DOHH2 (cell line): ENCODE measurements around the gene CD36.
"Not testable (repeated sequence)": the region's sequence is repeated elsewhere in the genome, so short reads cannot be mapped to it uniquely, and the experiment has no call there.

Experiments
- H3F3A ChIP-seq: fragments of 200-600 bp; sonication (generic), shearing (Covaris generic); 2 replicates; pipeline ENCODE4 v1.6.0; 2016; ENCODE audit warnings: antibody characterized with exemption, mild to moderate bottlenecking; ENCODE audit not compliant: control insufficient read depth, insufficient read depth
- H3K27ac ChIP-seq: fragments of 200-600 bp; sonication (generic); 2 replicates; pipeline ENCODE4 v1.5.1; 2014; ENCODE audit warnings: low read depth, mild to moderate bottlenecking, low read length, moderate library complexity
- H3K27me3 ChIP-seq: fragments of 200-600 bp; sonication (generic); 2 replicates; pipeline ENCODE4 v1.6.1; 2014; ENCODE audit warnings: mild to moderate bottlenecking, low read length, mixed read lengths; ENCODE audit not compliant: control insufficient read depth
- H3K36me3 ChIP-seq: fragments of 200-600 bp; sonication (generic); 2 replicates; pipeline ENCODE4 v1.6.1; 2014; ENCODE audit warnings: mild to moderate bottlenecking, low read length, moderate library complexity, mixed read lengths; ENCODE audit not compliant: control insufficient read depth
- H3K4me1 ChIP-seq: fragments of 200-600 bp; sonication (generic); 2 replicates; pipeline ENCODE4 v1.6.1; 2014; ENCODE audit warnings: mild to moderate bottlenecking, low read length, mixed read lengths; ENCODE audit not compliant: control insufficient read depth
- H3K4me2 ChIP-seq: fragments of 200-600 bp; sonication (generic); 2 replicates; pipeline ENCODE4 v1.6.0; 2014; ENCODE audit warnings: mild to moderate bottlenecking, low read length, moderate library complexity
- H3K4me3 ChIP-seq: fragments of 200-600 bp; sonication (generic); 2 replicates; pipeline ENCODE4 v1.5.1; 2014; ENCODE audit warnings: mild to moderate bottlenecking, low read length, mixed read lengths
- H3K79me2 ChIP-seq: fragments of 200-600 bp; sonication (generic); 2 replicates; pipeline ENCODE4 v1.6.1; 2014; ENCODE audit warnings: mild to moderate bottlenecking, low read length, mixed read lengths; ENCODE audit not compliant: control insufficient read depth
- H3K9me2 ChIP-seq: fragments of 200-600 bp; sonication (generic); replicated peaks from 2 replicates; pipeline ENCODE4 v1.6.1; 2014; ENCODE audit warnings: mild to moderate bottlenecking, low read length, mixed read lengths; ENCODE audit not compliant: control insufficient read depth
- H3K9me3 ChIP-seq: fragments of 200-600 bp; sonication (generic); 2 replicates; pipeline ENCODE4 v1.6.1; 2014; ENCODE audit warnings: antibody characterized with exemption, low read length, mixed read lengths; ENCODE audit not compliant: control insufficient read depth, insufficient read depth
- H4K20me1 ChIP-seq: fragments of 200-600 bp; sonication (generic); 2 replicates; pipeline ENCODE4 v1.6.0; 2014; ENCODE audit warnings: low read depth, mild to moderate bottlenecking, antibody characterized with exemption, low read length, moderate library complexity; ENCODE audit not compliant: control insufficient read depth, insufficient read depth
- EZH2phosphoT487 ChIP-seq: fragments of 200-600 bp; sonication (generic); IDR thresholded peaks from 2 replicates; pipeline ENCODE4 v1.6.1; 2017; ENCODE audit warnings: borderline replicate concordance, mild to moderate bottlenecking, antibody characterized with exemption, low read length, moderate library complexity, mixed read lengths
- TF ChIP-seq, protein P1 (sequence below): fragments of 200-600 bp; sonication (generic); IDR thresholded peaks from one replicate; pipeline ENCODE4 v1.5.1; 2014; ENCODE audit warnings: antibody characterized with exemption, mild to moderate bottlenecking, low read depth, low read length; ENCODE audit not compliant: poor library complexity, severe bottlenecking

The CD36 gene

DNA sequence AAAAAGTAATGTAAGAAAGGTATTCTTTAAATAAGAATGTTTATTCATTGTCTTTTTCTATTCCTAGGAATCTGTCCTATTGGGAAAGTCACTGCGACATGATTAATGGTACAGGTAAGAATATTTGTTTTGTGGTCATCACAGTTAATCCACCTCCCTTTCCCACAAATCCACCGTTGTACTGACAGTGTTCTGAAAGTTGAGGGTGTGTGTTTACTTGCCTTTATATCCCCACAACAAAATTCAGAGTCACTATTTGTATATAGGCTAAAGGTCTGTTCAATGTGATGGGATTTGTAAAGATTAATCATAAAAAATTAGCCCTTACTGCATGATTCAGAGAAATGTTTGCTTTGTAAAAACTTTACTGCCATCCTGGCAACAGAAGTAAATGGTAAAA is 27.9 kb downstream of the CD36 start:
- no peak overlapping the region for H3K27ac ChIP-seq
- TF ChIP-seq EZH2phosphoT487 = no peak
- TF ChIP-seq, protein P1, sequence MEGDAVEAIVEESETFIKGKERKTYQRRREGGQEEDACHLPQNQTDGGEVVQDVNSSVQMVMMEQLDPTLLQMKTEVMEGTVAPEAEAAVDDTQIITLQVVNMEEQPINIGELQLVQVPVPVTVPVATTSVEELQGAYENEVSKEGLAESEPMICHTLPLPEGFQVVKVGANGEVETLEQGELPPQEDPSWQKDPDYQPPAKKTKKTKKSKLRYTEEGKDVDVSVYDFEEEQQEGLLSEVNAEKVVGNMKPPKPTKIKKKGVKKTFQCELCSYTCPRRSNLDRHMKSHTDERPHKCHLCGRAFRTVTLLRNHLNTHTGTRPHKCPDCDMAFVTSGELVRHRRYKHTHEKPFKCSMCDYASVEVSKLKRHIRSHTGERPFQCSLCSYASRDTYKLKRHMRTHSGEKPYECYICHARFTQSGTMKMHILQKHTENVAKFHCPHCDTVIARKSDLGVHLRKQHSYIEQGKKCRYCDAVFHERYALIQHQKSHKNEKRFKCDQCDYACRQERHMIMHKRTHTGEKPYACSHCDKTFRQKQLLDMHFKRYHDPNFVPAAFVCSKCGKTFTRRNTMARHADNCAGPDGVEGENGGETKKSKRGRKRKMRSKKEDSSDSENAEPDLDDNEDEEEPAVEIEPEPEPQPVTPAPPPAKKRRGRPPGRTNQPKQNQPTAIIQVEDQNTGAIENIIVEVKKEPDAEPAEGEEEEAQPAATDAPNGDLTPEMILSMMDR = no peak
- H3K9me2 ChIP-seq = no peaks in the 10 kb centered on the region
- H3K79me2 ChIP-seq = no peaks in the 10 kb centered on the region
- H3K27me3 ChIP-seq = no peaks in the 10 kb centered on the region
- H4K20me1 ChIP-seq = no peaks in the 10 kb centered on the region
- H3K36me3 ChIP-seq = no peaks in the 10 kb centered on the region
- no peaks in the 10 kb centered on the region for H3F3A ChIP-seq
- H3K9me3 ChIP-seq = no peaks in the 10 kb centered on the region
- no peak overlapping the region for H3K4me3 ChIP-seq
- no peaks in the 10 kb centered on the region for H3K4me1 ChIP-seq
- H3K4me2 ChIP-seq = no peak overlapping the region

DNA sequence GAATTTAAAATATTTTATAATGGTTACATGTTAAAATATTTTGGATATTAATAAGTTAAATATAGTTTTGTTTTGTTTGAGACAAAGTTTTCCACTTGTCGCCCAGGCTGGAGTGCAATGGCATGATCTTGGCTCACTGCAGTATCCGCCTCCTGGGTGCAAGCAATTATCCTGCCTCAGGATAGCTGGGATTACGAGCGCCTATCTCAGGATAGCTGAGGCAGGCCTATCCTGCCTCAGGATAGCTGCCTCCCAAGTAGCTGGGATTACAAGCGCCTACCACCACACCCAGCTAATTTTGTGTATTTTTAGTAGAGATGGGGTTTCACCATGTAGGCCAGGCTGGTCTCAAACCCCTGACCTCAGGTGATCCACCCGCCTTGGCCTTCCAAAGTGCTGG is 30.9 kb downstream of the CD36 start:
- not testable (repeated sequence) for H4K20me1 ChIP-seq, H3K4me1 ChIP-seq, H3K4me2 ChIP-seq, H3K4me3 ChIP-seq, H3K27ac ChIP-seq, H3K79me2 ChIP-seq, H3K9me3 ChIP-seq, H3K9me2 ChIP-seq, H3K36me3 ChIP-seq, H3K27me3 ChIP-seq, H3F3A ChIP-seq

DNA sequence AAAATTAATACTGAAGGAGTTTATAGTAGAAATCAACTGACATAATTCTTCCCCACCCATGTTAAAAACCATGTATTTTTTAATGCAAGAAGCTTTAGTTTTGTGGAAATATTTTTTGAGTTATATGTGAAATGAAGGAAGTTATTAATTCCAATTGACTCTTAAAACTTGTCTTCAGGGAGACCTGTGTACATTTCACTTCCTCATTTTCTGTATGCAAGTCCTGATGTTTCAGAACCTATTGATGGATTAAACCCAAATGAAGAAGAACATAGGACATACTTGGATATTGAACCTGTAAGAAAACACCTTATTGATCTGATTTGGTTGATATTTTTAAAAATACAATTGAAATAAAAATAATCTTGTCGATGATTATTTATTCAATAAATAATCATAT is 33.3 kb downstream of the CD36 start:
- Histone ChIP-seq H3K4me1 (no peaks in the 10 kb centered on the region), H3F3A (no peaks in the 10 kb centered on the region), H3K9me3 (no peaks in the 10 kb centered on the region), H3K4me2 (no peak overlapping the region), H3K27ac (no peak overlapping the region), H3K9me2 (no peaks in the 10 kb centered on the region), H3K79me2 (no peaks in the 10 kb centered on the region), H3K27me3 (no peaks in the 10 kb centered on the region), H3K36me3 (no peaks in the 10 kb centered on the region), H3K4me3 (no peak overlapping the region), H4K20me1 (no peaks in the 10 kb centered on the region)
- TF ChIP-seq, protein P1 = no peak
- TF ChIP-seq EZH2phosphoT487 = no peak

DNA sequence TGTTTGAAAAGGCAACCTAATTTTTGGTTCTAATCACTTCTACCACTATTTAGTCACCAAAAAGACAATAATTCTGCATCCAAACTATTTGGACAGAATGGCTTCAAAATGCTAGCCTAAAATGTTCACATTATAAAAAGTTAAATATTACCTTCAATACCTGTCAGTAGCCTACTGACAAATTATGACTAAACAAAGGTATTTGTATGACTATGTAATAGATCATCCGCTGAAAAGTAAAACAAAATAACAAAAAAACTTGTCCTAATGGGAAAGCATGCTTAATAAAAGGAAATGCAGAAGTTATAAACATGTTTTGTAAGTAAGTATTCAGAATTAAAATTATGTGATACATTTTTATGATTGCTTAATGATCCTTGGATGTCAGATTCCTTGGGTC is 36.6 kb downstream of the CD36 start:
- Histone ChIP-seq H3F3A (no peaks in the 10 kb centered on the region), H3K27ac (no peak overlapping the region), H3K79me2 (no peaks in the 10 kb centered on the region), H4K20me1 (no peaks in the 10 kb centered on the region), H3K36me3 (no peaks in the 10 kb centered on the region), H3K4me2 (no peak overlapping the region), H3K4me1 (no peaks in the 10 kb centered on the region), H3K9me3 (no peaks in the 10 kb centered on the region), H3K4me3 (no peak overlapping the region), H3K27me3 (no peaks in the 10 kb centered on the region), H3K9me2 (no peaks in the 10 kb centered on the region)
- TF ChIP-seq EZH2phosphoT487 = no peak
- TF ChIP-seq, protein P1 = no peak
